Activated B cell treated with CpG ODN at 0.5 μM for 24 hours (primary cell): ENCODE results near the gene MGRN1. TPM values are rescaled to one million over a fixed set of nuclear protein-coding genes. Genes with fewer than 3 reads are reported as not detected.

Source experiments
- ATAC-seq: fragments of 200-7000 bp; cut with Tn5 transposase; one replicate; pipeline ENCODE4 v1.10.0; 2021; ENCODE audit warnings: low read depth, mild to moderate bottlenecking, moderate library complexity
- CTCF ChIA-PET: fragments of 350-600 bp; sonication (Branson Sonifier 250); formaldehyde crosslinking; loops from one replicate; lab custom pipeline; 2021; ENCODE audit warnings: antibody characterized with exemption; lab: Charles Lee
- POLR2A ChIA-PET: fragments of 350-600 bp; sonication (Branson Sonifier 250); formaldehyde crosslinking; loops from one replicate; lab custom pipeline; 2021; ENCODE audit warnings: antibody characterized with exemption; lab: Charles Lee
- DNase-seq: peaks from one replicate; pipeline ENCODE4 v3.0.0; 2022
- H3K27ac Mint-ChIP-seq: one replicate; pipeline ENCODE4 v1.8.0; 2020; ENCODE audit warnings: mixed read lengths
- H3K27me3 Mint-ChIP-seq: one replicate; pipeline ENCODE4 v1.8.0; 2021; ENCODE audit warnings: mixed read lengths
- H3K36me3 Mint-ChIP-seq: one replicate; pipeline ENCODE4 v1.8.0; 2021; ENCODE audit warnings: low read depth, mixed read lengths
- H3K4me1 Mint-ChIP-seq: one replicate; pipeline ENCODE4 v1.8.0; 2021; ENCODE audit warnings: mixed read lengths
- H3K4me3 Mint-ChIP-seq: one replicate; pipeline ENCODE4 v1.8.0; 2020; ENCODE audit warnings: mild to moderate bottlenecking, mixed read lengths
- H3K9me3 Mint-ChIP-seq: one replicate; pipeline ENCODE4 v1.8.0; 2020; ENCODE audit warnings: mixed read lengths
- intact Hi-C: fragments of 100-400 bp; cut with micrococcal nuclease; formaldehyde crosslinking; loops from one replicate; pipeline ENCODE4 v1.15.1; 2024
- total RNA-seq: library from RNA; stranded (reverse); gene quantifications from 2 replicates; pipeline ENCODE4 v1.2.3, GENCODE V29; 2022
- TF ChIP-seq, protein P1 (sequence below): fragments of 200-600 bp; IDR thresholded peaks from one replicate; pipeline ENCODE4 v1.8.0; 2022; ENCODE audit warnings: antibody characterized with exemption, mild to moderate bottlenecking

MGRN1 gene
- total RNA-seq, 1 donor from 2014 or later: 88.6 TPM

DNA sequence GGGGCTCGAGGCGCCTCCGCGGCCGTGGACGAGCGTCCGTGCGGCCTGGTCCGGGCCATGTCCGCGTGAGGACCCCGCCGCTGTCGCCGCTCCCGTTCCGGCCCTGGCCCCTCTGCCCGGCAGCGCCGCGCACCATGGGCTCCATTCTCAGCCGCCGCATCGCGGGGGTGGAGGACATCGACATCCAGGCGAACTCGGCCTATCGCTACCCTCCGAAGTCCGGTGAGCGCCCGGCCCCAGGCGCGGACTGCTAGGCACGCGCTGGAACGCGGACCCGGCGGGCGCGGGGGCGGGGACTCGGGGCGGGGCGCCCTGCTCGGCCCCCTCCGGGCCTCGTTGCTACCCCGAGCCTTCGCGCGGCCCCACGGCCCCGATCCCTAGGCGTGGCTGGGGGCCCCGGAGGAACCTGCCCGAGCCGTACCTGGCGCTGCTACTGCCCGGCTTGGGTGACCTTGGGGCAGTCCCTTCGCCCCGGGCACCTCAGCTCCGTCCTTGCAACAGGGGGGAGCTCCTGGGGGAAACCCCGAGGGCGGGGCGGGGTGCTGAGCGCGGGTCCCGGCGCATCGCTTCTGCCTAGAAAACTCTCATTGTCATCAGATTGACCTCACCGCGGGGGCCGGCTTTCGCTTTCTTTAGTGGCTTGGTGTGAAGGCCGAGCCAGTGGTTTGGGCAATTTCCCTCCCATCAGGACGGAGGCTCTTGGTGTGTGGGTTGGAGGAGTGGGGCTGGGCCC lies 367 bp downstream of the MGRN1 start:
- H3K27me3 Mint-ChIP-seq: no peaks in the 10 kb centered on the region
- H3K9me3 Mint-ChIP-seq: no peaks in the 10 kb centered on the region
- peak; percentile 77 for DNase-seq
- H3K36me3 Mint-ChIP-seq: peaks cover 8% of the 10 kb centered on the region
- peak overlapping the region; percentile 95 for H3K27ac Mint-ChIP-seq
- ATAC-seq: peak; percentile 42
- H3K4me1 Mint-ChIP-seq: peaks cover 31% of the 10 kb centered on the region
- H3K4me3 Mint-ChIP-seq: peak overlapping the region; percentile 99
- intact Hi-C loops: loop anchor here (1.0 to 5.0 kb wide), 9 partner anchors 9 to 332 kb away; partner anchors contain the start of genes ANKS3, DNAAF8, DNAJA3 and GLYR1
- POLR2A ChIA-PET: interaction anchor here (0.5 to 2.9 kb wide), 14 partner anchors 9 to 473 kb away, joined by 3 to 51 read pairs (median 5); partner anchors contain the start of genes ANKS3, CDIP1, DNAAF8 and UBALD1
- CTCF ChIA-PET: interaction anchor here (0.7 to 3.3 kb wide), 9 partner anchors 9 to 209 kb away, joined by 3 to 26 read pairs (median 4); partner anchors contain the start of genes CORO7, DNAAF8, ROGDI and UBALD1
- TF ChIP-seq, protein P1, sequence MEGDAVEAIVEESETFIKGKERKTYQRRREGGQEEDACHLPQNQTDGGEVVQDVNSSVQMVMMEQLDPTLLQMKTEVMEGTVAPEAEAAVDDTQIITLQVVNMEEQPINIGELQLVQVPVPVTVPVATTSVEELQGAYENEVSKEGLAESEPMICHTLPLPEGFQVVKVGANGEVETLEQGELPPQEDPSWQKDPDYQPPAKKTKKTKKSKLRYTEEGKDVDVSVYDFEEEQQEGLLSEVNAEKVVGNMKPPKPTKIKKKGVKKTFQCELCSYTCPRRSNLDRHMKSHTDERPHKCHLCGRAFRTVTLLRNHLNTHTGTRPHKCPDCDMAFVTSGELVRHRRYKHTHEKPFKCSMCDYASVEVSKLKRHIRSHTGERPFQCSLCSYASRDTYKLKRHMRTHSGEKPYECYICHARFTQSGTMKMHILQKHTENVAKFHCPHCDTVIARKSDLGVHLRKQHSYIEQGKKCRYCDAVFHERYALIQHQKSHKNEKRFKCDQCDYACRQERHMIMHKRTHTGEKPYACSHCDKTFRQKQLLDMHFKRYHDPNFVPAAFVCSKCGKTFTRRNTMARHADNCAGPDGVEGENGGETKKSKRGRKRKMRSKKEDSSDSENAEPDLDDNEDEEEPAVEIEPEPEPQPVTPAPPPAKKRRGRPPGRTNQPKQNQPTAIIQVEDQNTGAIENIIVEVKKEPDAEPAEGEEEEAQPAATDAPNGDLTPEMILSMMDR: no peak

DNA sequence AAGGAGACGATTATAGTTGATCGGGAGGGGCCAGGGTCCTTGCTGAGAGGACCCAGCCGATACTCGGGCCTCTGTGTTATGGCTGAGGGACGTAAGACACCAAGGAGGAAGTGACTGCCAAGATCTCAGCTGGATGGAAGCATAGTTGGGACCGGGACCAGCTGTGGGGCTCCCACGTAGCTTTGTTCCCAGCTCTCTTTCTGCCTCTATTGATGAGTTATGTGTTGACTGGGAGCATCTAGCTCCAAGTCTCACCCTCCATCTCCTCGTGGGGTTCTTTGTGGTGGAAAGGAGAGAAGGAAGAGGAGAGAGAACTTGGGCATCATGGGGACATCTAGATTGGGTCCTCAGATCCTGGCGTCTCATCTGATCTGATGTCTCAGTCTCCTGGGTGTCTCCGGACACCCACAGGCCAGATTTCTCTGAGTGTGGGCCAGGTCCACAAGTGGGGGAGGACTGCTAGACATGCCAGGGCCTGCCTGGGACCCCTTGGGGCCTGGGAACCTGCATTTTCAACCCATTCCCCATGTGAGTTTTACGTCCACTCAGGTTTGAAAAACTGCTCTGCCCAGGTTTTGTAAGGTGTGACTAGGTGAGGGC lies 1.0 kb downstream of the MGRN1 start:
- Mint-ChIP-seq H3K9me3 (no peaks in the 10 kb centered on the region), H3K4me1 (peaks cover 31% of the 10 kb centered on the region), H3K27me3 (no peaks in the 10 kb centered on the region), H3K27ac (peak overlapping the region; percentile 95), H3K4me3 (peak overlapping the region; percentile 99), H3K36me3 (peaks cover 8% of the 10 kb centered on the region)
- ATAC-seq (peak; percentile 5), DNase-seq (no peak)
- intact Hi-C loops: loop anchor here (2.0 kb wide), 5 partner anchors 25 to 331 kb away; partner anchors contain the start of genes ANKS3, DNAAF8, DNAJA3 and HMOX2
- ChIA-PET CTCF (interaction anchor here (2.7 to 3.3 kb wide), 2 partner anchors 10 to 120 kb away, joined by 21 to 26 read pairs; partner anchors contain the start of gene UBALD1), POLR2A (interaction anchor here (1.0 to 2.9 kb wide), 8 partner anchors 9 to 473 kb away, joined by 3 to 51 read pairs (median 5); partner anchors contain the start of genes ANKS3, CDIP1, DNAAF8 and UBALD1)
- TF ChIP-seq, protein P1: no peak

DNA sequence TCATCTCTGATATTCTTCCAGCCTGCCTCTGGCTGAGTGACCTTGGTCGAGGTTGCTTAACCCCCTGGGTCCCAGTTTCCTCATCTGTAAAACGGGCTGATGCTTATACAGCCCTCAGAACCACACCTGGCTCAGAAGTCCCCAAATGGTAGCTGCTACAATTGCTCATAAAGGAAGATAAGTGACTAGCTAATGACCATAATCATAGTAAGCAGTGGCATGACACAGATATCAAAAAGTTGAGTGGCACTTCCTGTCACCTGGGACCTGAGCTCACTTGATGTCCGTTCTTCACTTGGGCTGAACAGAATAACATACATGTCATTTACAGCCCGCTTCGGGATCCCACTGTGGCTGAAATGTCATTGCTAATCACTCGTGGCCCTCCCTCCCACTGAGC lies 1.8 kb downstream of the MGRN1 start:
- Mint-ChIP-seq H3K9me3 (peaks cover 4% of the 10 kb centered on the region), H3K4me1 (peaks cover 34% of the 10 kb centered on the region), H3K36me3 (peaks cover 12% of the 10 kb centered on the region), H3K4me3 (peak overlapping the region; percentile 99), H3K27ac (peak overlapping the region; percentile 95), H3K27me3 (no peaks in the 10 kb centered on the region)
- ChIA-PET POLR2A (interaction anchor here (0.7 to 1.5 kb wide), 2 partner anchors 10 to 66 kb away, joined by 3 to 5 read pairs; no protein-coding TSS in a partner anchor), CTCF (interaction anchor here (1.4 kb wide), 1 partner anchor 10 kb away, joined by 8 read pairs; no protein-coding TSS in a partner anchor)
- TF ChIP-seq, protein P1: no peak
- ATAC-seq (no peak), DNase-seq (no peak)
- intact Hi-C loops: no loop called here

DNA sequence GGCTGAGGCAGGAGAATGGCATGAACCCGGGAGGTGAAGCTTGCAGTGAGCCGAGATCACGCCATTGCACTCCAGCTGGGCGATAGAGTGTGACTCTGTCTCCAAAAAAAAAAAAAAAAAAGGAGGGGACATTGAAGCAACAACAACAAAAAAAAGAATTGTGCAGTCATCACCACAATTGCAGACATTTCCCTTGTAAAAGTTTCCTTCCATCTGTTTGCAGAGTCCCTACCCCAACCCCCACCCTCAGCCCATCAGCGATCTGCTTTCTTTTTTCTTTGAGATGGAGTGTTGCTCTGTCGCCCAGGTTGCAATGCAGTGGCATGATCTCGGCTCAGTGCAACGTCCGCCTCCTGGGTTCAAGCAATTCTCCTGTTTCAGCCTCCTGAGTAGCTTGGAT lies 3.7 kb downstream of the MGRN1 start:
- H3K27ac Mint-ChIP-seq: no peak overlapping the region
- ChIA-PET CTCF (interaction anchor here (0.7 kb wide), 1 partner anchor 140 kb away, joined by 3 read pairs; no protein-coding TSS in a partner anchor), POLR2A (interaction anchor here (0.7 kb wide), 1 partner anchor 26 kb away, joined by 3 read pairs; no protein-coding TSS in a partner anchor)
- TF ChIP-seq, protein P1: no peak
- ATAC-seq: no peak
- no peaks in the 10 kb centered on the region for H3K27me3 Mint-ChIP-seq
- intact Hi-C loops: no loop called here
- peaks cover 35% of the 10 kb centered on the region for H3K4me1 Mint-ChIP-seq
- DNase-seq: no peak
- no peak overlapping the region for H3K4me3 Mint-ChIP-seq
- peaks cover 14% of the 10 kb centered on the region for H3K36me3 Mint-ChIP-seq
- peaks cover 4% of the 10 kb centered on the region for H3K9me3 Mint-ChIP-seq
